Tibial artery (tissue), 4 donors: ENCODE measurements around the gene OSM.

ENCODE experiments used
- DNase-seq, 2 donors: peaks; one replicate each; pipeline ENCODE4 v3.0.0-alpha.2; 2019
- H3K27ac ChIP-seq, 2 donors: fragments of 200-600 bp; sonication (generic) in 1 of 2; 1 replicate in 1 of 2; 2 replicates in 1 of 2; pipeline ENCODE4 v1.5.1; 2018 to 2019; ENCODE audit warnings: mild to moderate bottlenecking in 1 of 2
- H3K27me3 ChIP-seq, 2 donors: fragments of 200-600 bp; sonication (generic) in 1 of 2; one replicate each; pipeline versions ENCODE4 v1.5.1 to v1.6.0; 2016 to 2019
- H3K36me3 ChIP-seq, 3 donors: fragments of 200-600 bp; sonication (generic) in 2 of 3; one replicate each; pipeline ENCODE4 v1.5.1; 2016 to 2019; ENCODE audit warnings: mild to moderate bottlenecking in 2 of 3
- H3K4me1 ChIP-seq, 4 donors: fragments of 200-600 bp; sonication (generic) in 2 of 4; 1 replicate in 3 of 4; 2 replicates in 1 of 4; pipeline ENCODE4 v1.5.1; 2016 to 2019
- H3K4me3 ChIP-seq, 2 donors: fragments of 200-600 bp; sonication (generic) in 1 of 2; 1 replicate in 1 of 2; 2 replicates in 1 of 2; pipeline ENCODE4 v1.5.1; 2018 to 2019; ENCODE audit warnings: mild to moderate bottlenecking in 2 of 2
- H3K9me3 ChIP-seq, 3 donors: fragments of 200-600 bp; sonication (generic) in 1 of 3; one replicate each; pipeline ENCODE4 v1.5.1; 2016 to 2019
- CTCF ChIP-seq, 2 experiments: fragments of 200-600 bp in 1 of 2; fragments of 450-650 bp in 1 of 2; IDR thresholded peaks; one replicate each; pipeline ENCODE4 v1.5.1; 2017 to 2019; ENCODE audit warnings: antibody characterized with exemption in 2 of 2, mild to moderate bottlenecking in 1 of 2, moderate library complexity in 1 of 2
- intact Hi-C: fragments of 100-400 bp; cut with DNase I; formaldehyde crosslinking; loops from one replicate; pipeline ENCODE4 v1.15.0; 2023; ENCODE audit warnings: low total_unique reads

Gene OSM

GRCh38 chr22:30244641-30245040 is 22.0 kb downstream of the OSM start:
- H3K4me3 ChIP-seq: no peak overlapping the region
- no peak overlapping the region for H3K27ac ChIP-seq
- intact Hi-C loops: no loop called here
- no peaks in the 10 kb centered on the region for H3K36me3 ChIP-seq
- no peaks in the 10 kb centered on the region for H3K9me3 ChIP-seq
- peaks cover 0 to 29% (median 18%) of the 10 kb centered on the region in 4 donors for H3K4me1 ChIP-seq
- no peak for DNase-seq
- H3K27me3 ChIP-seq: peaks cover 0 to 58% of the 10 kb centered on the region in 2 donors
- no peak for TF ChIP-seq CTCF (IDR thresholded peaks at IDR 0.05)

- no peak overlapping the region for H3K4me3 ChIP-seq
- no peak overlapping the region for H3K27ac ChIP-seq
- no peak for DNase-seq
- TF ChIP-seq CTCF (IDR thresholded peaks at IDR 0.05): no peak
- H3K36me3 ChIP-seq: no peaks in the 10 kb centered on the region
- intact Hi-C loops: no loop called here
- H3K9me3 ChIP-seq: no peaks in the 10 kb centered on the region
- peaks cover 0 to 27% (median 18%) of the 10 kb centered on the region in 4 donors for H3K4me1 ChIP-seq
- peaks cover 0 to 55% of the 10 kb centered on the region in 2 donors for H3K27me3 ChIP-seq
Observed at GRCh38 chr22:30244066-30244465, 22.6 kb downstream of the OSM start.

- peaks cover 0 to 51% of the 10 kb centered on the region in 2 donors for H3K27me3 ChIP-seq
- no peak overlapping the region for H3K27ac ChIP-seq
- peaks cover 0 to 23% (median 18%) of the 10 kb centered on the region in 4 donors for H3K4me1 ChIP-seq
- no peaks in the 10 kb centered on the region for H3K36me3 ChIP-seq
- TF ChIP-seq CTCF (IDR thresholded peaks at IDR 0.05): no peak
- intact Hi-C loops: no loop called here
- DNase-seq: no peak
- no peaks in the 10 kb centered on the region for H3K9me3 ChIP-seq
- H3K4me3 ChIP-seq: no peak overlapping the region
Observed at GRCh38 chr22:30243661-30244060, 23.0 kb downstream of the OSM start.

DNA sequence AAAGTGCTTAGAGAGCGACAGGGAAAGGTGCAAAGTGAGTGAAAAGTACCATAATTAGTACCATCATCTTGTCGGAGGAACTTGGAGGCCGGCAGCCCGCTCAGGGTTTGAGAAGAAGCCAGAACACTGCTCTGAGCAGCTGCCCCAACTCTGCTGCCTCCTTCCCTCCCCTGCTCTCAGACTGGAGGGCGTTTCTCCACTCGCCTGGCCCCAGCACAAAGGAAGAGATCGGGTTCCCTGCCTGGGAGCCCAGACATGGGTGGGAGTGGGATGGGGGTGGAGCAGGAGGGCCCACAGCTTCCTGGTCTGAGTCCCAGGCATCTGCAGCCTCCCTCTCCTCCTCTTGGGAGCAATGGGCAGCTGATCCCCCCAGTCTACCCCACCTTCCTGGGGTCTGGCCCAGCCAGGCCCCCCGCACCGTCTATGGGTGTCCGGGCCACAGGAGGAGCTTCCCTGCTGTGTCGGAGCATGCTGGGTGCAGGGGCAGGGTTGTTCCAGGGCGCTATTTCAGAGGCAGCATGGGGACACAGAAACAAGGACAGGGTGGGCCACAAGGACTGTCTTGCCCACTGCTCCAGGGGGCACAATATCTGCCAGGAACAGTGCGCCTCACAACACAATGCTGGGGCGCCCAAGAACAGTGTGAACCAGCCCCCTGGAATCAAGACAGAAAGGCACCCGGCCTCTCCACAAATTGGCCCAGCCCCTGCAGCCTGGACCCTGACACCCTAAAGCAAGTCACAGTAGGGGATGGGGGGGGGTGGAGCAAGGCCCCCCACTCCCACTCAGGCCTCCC is 24.9 kb downstream of the OSM start:
- intact Hi-C loops: no loop called here
- Histone ChIP-seq H3K4me1 (peaks cover 0 to 17% (median 13%) of the 10 kb centered on the region in 4 donors), H3K36me3 (no peaks in the 10 kb centered on the region)

GRCh38 chr22:30240541-30241417 is 25.9 kb downstream of the OSM start:
- Histone ChIP-seq H3K27ac (no peak overlapping the region), H3K9me3 (no peaks in the 10 kb centered on the region), H3K36me3 (no peaks in the 10 kb centered on the region), H3K27me3 (peaks cover 0 to 24% of the 10 kb centered on the region in 2 donors), H3K4me1 (peaks cover 0 to 11% (median 7%) of the 10 kb centered on the region in 4 donors), H3K4me3 (no peak overlapping the region)
- DNase-seq: no peak
- intact Hi-C loops: no loop called here
- no peak for TF ChIP-seq CTCF (IDR thresholded peaks at IDR 0.05)

More for the DNA sequence above, 24.9 kb downstream of the OSM start:
- Histone ChIP-seq H3K9me3 (no peaks in the 10 kb centered on the region), H3K4me3 (no peak overlapping the region), H3K27ac (no peak overlapping the region), H3K27me3 (peaks cover 0 to 34% of the 10 kb centered on the region in 2 donors)
- DNase-seq: no peak
- TF ChIP-seq CTCF (IDR thresholded peaks at IDR 0.05): no peak
